ENCODE measurements around the gene CLSTN1.

CLSTN1 gene

DNA sequence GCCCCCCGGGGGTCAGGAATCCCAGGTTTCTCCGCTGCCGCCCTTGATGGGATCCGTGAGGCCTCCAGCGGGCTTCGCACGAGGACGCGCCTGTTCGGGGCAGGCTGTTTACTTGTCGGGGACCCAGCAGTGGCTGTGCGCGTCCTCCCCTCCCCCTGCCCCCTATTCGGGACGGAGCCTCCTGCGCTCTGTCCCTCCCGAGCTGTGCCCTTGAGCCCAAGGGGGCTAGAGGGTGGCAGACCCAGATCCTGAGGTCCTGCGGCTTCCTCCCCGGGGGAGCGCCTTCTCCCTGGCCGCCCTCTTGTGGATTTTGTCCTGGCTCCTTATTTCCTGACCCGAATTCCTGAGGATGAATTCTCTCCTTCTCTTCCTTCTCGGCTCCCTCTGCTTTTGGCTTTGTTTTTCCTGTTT, 133.8 kb downstream of the CLSTN1 start:
- ChIA-PET POLR2A (no interaction called here), CTCF (interaction anchor here (0.6 to 5.2 kb wide), 7 partner anchors 8 to 95 kb away, joined by 3 to 29 read pairs (median 5); no protein-coding TSS in a partner anchor)
- no peak for DNase-seq (ENCODE audit: low read depth, low spot score)
- peak; percentile 17 for TF ChIP-seq CTCF (IDR thresholded peaks at IDR 0.05; ENCODE audit: insufficient read depth, low read length, missing control alignments)
- peak overlapping the region; percentile 71 for H3K4me3 ChIP-seq (ENCODE audit: low read depth, low read length)

- ChIA-PET POLR2A (no interaction called here), CTCF (interaction anchor here (0.8 to 5.2 kb wide), 5 partner anchors 11 to 62 kb away, joined by 3 to 29 read pairs (median 7); no protein-coding TSS in a partner anchor)
- DNase-seq (ENCODE audit: low read depth, low spot score) = no peak
These were observed 134.6 kb downstream of the CLSTN1 start for GRCh38 chr1:9689011-9689706.

DNA sequence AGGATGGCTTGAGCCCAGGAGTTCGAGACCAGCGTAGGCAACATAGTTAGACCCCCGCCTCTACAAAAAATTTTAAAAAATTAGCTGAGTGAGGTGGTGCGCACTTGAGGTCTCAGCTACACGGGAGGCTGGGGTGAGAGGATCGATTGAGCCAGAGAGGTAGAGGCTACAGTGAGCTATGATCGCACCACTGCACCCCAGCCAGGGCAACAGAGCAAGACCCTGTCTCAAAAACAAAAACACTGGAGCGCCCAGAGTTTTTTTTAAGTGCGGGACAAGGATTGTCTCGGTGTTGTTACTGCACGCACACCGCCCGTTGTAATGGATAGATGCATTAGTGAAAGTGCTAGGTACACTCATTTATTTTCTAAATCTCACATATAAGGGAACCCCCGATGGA, 135.2 kb downstream of the CLSTN1 start:
- TF ChIP-seq CTCF (IDR thresholded peaks at IDR 0.05; ENCODE audit: insufficient read depth, low read length, missing control alignments) = no peak
- ChIA-PET POLR2A (no interaction called here), CTCF (interaction anchor here (0.8 to 1.8 kb wide), 6 partner anchors 12 to 78 kb away, joined by 3 to 15 read pairs (median 4); no protein-coding TSS in a partner anchor)
- peak overlapping the region; percentile 61 for H3K4me3 ChIP-seq (ENCODE audit: low read depth, low read length)
- no peak for DNase-seq (ENCODE audit: low read depth, low spot score)

More at GRCh38 chr1:9689011-9689706, 134.6 kb downstream of the CLSTN1 start:
- TF ChIP-seq CTCF (IDR thresholded peaks at IDR 0.05; ENCODE audit: insufficient read depth, low read length, missing control alignments) = no peak
- H3K4me3 ChIP-seq (ENCODE audit: low read depth, low read length) = peak overlapping the region; percentile 71

GRCh38 chr1:9687874-9688582, 135.7 kb downstream of the CLSTN1 start:
- POLR2A ChIA-PET = interaction anchor here (0.7 to 0.9 kb wide), 2 partner anchors 17 to 149 kb away, joined by 3 read pairs; partner anchors contain the start of gene SLC25A33
- peak overlapping the region; percentile 61 for H3K4me3 ChIP-seq (ENCODE audit: low read depth, low read length)
- no peak for TF ChIP-seq CTCF (IDR thresholded peaks at IDR 0.05; ENCODE audit: insufficient read depth, low read length, missing control alignments)
- no peak for DNase-seq (ENCODE audit: low read depth, low spot score)
- CTCF ChIA-PET = interaction anchor here (0.6 to 1.8 kb wide), 9 partner anchors 12 to 343 kb away, joined by 3 to 15 read pairs (median 5); no protein-coding TSS in a partner anchor

GRCh38 chr1:9687120-9687873, 136.5 kb downstream of the CLSTN1 start:
- POLR2A ChIA-PET = interaction anchor here (0.7 to 0.9 kb wide), 2 partner anchors 16 to 148 kb away, joined by 3 read pairs; partner anchors contain the start of gene SLC25A33
- CTCF ChIA-PET = interaction anchor here (0.8 to 1.8 kb wide), 9 partner anchors 13 to 181 kb away, joined by 3 to 15 read pairs (median 5); no protein-coding TSS in a partner anchor
- TF ChIP-seq CTCF (IDR thresholded peaks at IDR 0.05; ENCODE audit: insufficient read depth, low read length, missing control alignments) = peak; percentile 28
- H3K4me3 ChIP-seq (ENCODE audit: low read depth, low read length) = peak overlapping the region; percentile 61
- peak; percentile 9 for DNase-seq (ENCODE audit: low read depth, low spot score)
